Cerebellar nuclear complex (tissue), 1 donor: Measurements from ENCODE around the gene ADRA2B.

Experiments
- DNase-seq, 2 experiments: peaks; one replicate each; lab custom pipeline; 2025; lab: John Stamatoyannopoulos, UW

ADRA2B gene

GRCh38 chr2:96136129-96136720 is 19.9 kb upstream of the ADRA2B start:
- DNase-seq = no peak

DNA sequence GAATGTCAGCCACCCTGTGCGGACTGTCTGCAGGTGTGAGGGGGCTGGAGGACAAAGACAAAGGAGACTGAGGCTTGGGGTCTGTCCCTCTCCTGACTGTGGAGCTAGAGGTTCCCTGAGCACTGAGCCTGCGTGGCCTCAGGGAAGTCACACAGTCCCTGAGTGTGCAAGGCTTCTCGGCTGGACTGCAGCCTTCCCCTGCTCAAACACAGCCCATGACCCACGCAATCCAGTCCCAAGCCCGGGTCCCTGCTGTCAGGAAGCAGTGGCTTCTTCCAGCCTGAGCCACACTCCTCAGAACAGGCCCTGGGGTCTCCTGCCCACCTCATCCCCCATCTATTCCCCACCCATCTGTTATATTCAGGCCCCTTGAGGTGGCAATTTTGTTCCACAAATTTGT is 19.2 kb upstream of the ADRA2B start:
- DNase-seq = no peak

GRCh38 chr2:96135171-96135570 is 18.8 kb upstream of the ADRA2B start:
- no peak for DNase-seq

DNA sequence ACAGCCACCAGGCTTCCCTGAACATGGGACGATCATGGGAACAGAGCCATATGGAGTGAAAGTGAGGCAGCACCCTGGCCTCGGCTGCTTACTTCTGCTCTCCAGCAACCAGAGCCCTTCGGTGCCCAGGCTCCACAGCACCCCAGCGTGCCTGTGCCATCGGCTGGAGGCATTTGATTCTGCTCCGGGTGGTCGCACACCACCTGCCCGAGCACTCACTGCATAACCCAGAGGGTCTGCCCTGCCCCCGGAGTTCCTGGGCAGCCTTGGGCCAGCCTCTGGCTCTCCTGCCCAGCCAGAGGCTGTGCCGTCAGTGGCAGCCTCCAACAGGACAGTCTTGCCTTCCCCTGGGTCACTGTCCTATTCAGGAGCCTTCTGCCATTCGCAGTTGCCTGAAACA is 18.1 kb upstream of the ADRA2B start:
- no peak for DNase-seq

DNA sequence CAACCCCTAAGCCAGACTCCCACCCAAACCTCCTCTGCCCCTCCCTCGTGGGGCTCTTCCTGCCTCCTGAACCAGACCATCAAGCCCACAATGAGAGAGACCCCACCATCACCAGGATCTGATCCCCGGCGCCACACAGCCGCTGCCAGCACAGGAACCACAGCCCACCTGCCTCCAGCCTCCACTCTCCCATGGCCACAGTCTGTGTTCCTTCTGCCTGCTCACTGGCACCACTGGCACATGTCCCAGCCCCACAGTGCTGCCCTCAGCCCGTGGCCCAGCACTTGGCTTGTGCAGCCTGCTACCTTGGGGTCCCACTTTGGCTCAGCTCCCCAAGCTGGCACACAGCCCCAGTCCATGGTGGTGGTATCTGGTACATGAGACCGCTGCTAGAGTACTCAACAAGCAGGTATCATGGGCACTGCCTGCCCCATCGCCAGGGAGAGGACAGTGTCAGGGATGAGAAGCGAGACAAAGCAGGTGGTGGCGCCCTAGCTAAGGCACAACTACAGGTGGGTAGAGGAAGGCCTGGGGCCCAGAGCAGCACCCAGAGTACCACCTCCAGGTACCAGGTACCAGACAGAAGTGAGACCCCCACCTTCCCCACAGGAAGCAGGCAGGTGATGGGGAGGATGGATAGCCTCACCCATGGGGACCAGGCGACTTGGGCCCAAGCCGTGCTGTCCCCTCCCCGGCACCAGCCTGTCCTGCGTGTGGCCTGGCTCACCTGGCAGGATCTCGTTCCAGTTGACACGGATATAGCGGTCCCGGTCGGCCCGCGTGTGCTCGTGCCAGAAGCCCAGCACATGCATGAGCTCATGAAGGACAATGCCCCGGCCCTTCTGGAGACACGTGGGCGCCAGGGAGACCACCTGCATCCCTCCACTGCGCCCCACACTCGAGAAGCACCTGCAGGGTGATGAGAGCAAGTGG is 15.7 kb upstream of the ADRA2B start:
- DNase-seq = no peak

- no peak for DNase-seq
Observed at GRCh38 chr2:96131152-96131812, 14.9 kb upstream of the ADRA2B start.

DNA sequence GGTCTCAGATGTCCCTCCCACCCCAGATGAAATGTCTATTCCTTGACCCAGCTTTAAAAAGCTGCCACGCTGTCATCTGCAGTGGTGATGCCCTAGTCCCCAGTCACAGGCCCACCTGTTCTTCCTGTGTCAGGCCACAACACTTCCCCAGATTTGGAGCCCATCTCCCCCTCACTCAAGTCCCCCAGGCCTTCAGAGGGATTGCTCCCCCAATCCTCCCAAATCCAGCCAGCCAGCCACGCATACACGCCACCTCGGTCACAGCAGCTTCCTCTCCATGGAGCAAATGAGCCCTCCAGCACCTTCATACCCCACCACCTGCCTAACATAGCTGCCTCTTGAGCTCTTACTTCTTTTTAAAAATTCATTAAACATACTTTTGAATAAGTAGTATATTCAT is 14.1 kb upstream of the ADRA2B start:
- no peak for DNase-seq

GRCh38 chr2:96129528-96130120 is 13.3 kb upstream of the ADRA2B start:
- DNase-seq = no peak

GRCh38 chr2:96128456-96128855 is 12.1 kb upstream of the ADRA2B start:
- no peak for DNase-seq

- DNase-seq = no peak
Observed at GRCh38 chr2:96124406-96125265, 8.3 kb upstream of the ADRA2B start.

DNA sequence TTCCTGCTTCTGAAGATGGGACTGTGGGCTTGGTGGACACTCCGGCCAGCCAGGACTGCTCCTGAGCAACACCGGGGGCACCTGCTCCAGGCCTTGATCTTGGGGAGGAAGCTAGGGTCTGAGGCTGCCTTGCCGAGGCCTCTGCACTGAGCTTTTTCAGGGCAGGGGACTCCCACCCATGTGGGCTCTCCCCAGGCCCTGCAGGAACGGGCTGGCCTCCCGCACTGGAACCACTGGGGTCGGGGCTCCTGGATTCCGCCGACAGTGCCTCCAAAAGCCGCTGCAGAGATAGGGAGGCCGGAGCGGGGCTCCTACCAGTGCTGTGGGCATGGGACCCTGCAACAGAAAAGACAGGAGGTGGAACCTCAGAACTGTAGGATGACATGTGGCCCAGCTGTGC is 7.6 kb upstream of the ADRA2B start:
- DNase-seq = no peak

DNA sequence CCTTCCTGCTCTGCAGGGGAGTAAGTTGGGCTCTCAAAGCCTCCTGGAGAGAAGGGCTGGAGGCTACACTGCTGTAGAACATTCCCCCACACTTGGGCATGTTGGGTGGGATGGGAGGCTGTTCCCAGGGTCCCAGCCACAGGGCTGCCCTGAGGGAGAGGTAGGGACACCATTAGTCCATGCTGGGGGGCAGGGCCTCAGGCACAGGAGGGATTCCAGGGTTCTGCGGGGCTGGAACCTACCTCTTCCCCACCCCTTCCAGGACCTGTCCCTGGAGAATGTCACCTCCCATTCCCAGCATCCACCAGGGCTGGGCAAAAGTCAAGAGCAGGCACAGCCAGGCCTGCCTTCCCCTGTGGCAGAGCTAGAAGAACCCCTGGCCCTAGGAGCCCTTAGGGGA is 6.9 kb upstream of the ADRA2B start:
- DNase-seq = no peak

DNA sequence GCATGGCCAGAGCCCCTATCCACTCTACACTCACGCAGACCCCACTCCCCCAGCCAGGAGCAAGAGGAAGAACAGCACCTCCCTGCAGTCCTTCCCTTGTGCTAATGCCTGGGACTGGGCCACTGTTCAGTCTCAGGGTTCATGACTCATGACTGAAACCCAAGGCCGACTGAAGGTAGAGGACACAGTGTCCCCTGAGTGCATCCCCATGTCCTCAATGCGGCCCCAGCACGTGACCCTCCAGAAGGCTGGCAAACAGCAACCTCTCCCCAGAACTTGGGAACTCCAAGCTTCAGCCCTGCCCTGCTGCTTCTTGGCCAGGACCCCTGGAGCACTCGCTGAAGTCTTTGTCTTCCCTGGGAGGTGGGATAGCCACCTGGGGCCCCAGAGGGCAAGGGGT is 6.0 kb upstream of the ADRA2B start:
- no peak for DNase-seq

- no peak for DNase-seq
Observed at GRCh38 chr2:96121414-96121813, 5.0 kb upstream of the ADRA2B start.

DNA sequence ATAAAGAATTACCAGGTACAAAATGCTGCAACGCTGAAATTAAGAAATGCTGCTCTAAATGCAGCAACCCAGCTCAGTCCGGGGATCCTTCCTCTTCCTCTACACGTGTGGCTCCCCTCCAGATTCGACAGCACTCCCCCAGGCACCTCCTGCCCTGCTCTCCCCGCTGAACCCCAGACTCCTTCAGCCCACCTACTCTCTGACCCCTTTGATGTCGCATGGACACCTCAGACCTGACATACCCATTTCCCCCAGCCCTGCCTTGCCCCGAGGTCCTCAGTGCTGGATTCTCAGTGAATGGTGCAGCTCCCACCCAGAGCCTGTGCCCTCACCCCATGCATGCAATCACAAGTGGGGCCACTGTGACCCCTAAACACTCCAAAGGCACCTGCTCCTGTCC is 4.6 kb upstream of the ADRA2B start:
- DNase-seq = no peak

DNA sequence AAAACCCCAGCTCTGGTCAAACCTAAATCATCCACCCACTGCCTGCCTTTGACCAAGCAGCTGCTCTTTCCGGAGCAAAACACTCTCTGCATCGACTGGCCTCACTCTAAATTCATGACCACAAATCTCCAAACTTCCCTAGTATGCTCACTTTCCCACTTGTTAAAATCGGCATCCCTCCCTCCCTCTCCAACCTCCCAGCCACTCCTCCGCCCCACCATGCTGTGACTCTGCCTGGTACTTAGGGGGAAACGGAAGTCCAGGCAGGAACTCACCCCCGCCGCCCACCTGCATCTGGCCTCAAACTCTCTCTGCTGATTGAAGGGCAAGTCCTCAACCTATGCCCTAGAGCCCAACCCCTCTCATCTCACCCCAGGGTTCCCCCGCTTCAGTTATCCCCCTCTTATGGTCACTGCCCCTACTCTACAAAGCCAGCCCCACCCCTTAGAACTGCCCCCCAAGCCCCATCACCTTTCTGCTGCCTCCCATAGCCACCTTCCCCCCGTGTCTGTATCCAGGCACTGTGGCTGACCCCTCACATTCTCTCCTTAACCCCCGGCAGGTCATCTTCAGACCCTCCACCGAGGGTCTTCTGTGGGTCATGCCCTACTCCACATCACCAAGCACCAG is 3.8 kb upstream of the ADRA2B start:
- no peak for DNase-seq

- no peak for DNase-seq
Observed at GRCh38 chr2:96119389-96119751, 3.0 kb upstream of the ADRA2B start.

DNA sequence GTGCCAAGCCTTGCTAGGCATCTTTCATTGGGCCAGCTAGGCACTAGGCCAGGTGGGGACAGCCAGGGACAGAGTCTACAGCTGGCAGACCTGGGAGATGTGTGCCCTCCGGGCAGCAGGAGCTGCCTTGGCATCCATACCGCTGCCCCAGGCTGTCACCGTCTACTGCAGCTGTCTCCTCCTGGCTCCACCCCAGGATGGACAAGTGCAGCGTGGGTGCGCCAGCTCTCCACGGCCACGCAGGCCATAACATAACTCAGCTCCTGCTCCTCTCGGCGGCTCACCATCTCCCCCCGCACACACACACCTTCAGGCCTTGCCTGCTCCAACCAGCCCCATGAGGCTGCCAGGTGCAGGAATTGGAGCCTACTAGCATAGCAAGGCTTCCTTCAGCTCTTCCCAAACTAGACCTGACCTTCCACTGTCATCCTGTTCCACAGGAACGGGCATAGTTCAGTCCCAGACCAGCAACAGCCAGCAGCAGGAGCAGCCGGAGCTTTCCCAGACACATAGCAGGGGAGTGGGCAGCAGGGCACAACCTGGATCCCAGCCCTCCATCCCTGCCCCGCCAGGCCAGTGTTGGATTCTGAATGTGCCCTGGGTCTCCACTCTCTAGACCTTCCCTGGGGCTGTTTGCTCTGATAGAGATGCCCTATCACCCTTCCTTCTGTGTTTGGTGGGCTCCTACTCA is 2.5 kb upstream of the ADRA2B start:
- no peak for DNase-seq

- no peak for DNase-seq
Observed at GRCh38 chr2:96117701-96118588, 1.6 kb upstream of the ADRA2B start.
